Trophoblast cell (in vitro differentiated cells and primary cell): ENCODE measurements around the gene MAML3.

Experiments
- DNase-seq, 2 donors: peaks; one replicate each; pipeline ENCODE4 v3.0.0-alpha.2; 2016
- H2AFZ ChIP-seq: 2 replicates; pipeline ENCODE4 v1.6.1; 2013; ENCODE audit warnings: low read length, moderate library complexity, mild to moderate bottlenecking; ENCODE audit not compliant: insufficient read depth, poor library complexity
- H2AK5ac ChIP-seq: 2 replicates; pipeline ENCODE4 v1.6.1; 2013; ENCODE audit warnings: mild to moderate bottlenecking, low read length
- H2BK120ac ChIP-seq: 2 replicates; pipeline ENCODE4 v1.6.1; 2013; ENCODE audit warnings: low read length, mild to moderate bottlenecking, moderate library complexity; ENCODE audit not compliant: insufficient read depth, poor library complexity
- H2BK12ac ChIP-seq: 2 replicates; pipeline ENCODE4 v1.6.1; 2013; ENCODE audit warnings: mild to moderate bottlenecking, low read length, moderate library complexity
- H2BK5ac ChIP-seq: 2 replicates; pipeline ENCODE4 v1.6.1; 2013; ENCODE audit warnings: low read length, low read depth, moderate library complexity, mild to moderate bottlenecking; ENCODE audit not compliant: poor library complexity
- H3K14ac ChIP-seq: 2 replicates; pipeline ENCODE4 v1.6.1; 2013; ENCODE audit warnings: mild to moderate bottlenecking, low read length
- H3K18ac ChIP-seq: 2 replicates; pipeline ENCODE4 v1.6.1; 2013; ENCODE audit warnings: mild to moderate bottlenecking, low read length
- H3K23ac ChIP-seq: 2 replicates; pipeline ENCODE4 v1.6.1; 2013; ENCODE audit warnings: low read length
- H3K27ac ChIP-seq: 2 replicates; pipeline ENCODE4 v1.5.1; 2013; ENCODE audit warnings: low read depth, mild to moderate bottlenecking, inconsistent platforms, low read length, moderate library complexity
- H3K27me3 ChIP-seq: 2 replicates; pipeline ENCODE4 v1.6.1; 2013; ENCODE audit warnings: inconsistent platforms, mild to moderate bottlenecking, low read length, moderate library complexity; ENCODE audit not compliant: insufficient read depth
- H3K36me3 ChIP-seq, 2 experiments: 1 replicate in 1 of 2; 2 replicates in 1 of 2; pipeline ENCODE4 v1.6.1; 2013; ENCODE audit warnings: low read length in 2 of 2, mild to moderate bottlenecking in 2 of 2, moderate library complexity in 1 of 2; ENCODE audit not compliant: insufficient read depth in 2 of 2, control insufficient read depth in 1 of 2
- H3K4ac ChIP-seq: 2 replicates; pipeline ENCODE4 v1.6.1; 2013; ENCODE audit warnings: low read depth, mild to moderate bottlenecking, low read length, moderate library complexity
- H3K4me1 ChIP-seq, 2 experiments: 1 replicate in 1 of 2; 2 replicates in 1 of 2; pipeline ENCODE4 v1.6.1; 2013; ENCODE audit warnings: low read length in 2 of 2, mild to moderate bottlenecking in 2 of 2, moderate library complexity in 1 of 2; ENCODE audit not compliant: insufficient read depth in 2 of 2, control insufficient read depth in 1 of 2
- H3K4me2 ChIP-seq: 2 replicates; pipeline ENCODE4 v1.6.1; 2013; ENCODE audit warnings: inconsistent platforms, mild to moderate bottlenecking, low read length, moderate library complexity
- H3K4me3 ChIP-seq: 2 replicates; pipeline ENCODE4 v1.5.1; 2013; ENCODE audit warnings: mild to moderate bottlenecking, low read depth, low read length, inconsistent platforms
- H3K79me1 ChIP-seq: one replicate; pipeline ENCODE4 v1.6.1; 2013; ENCODE audit warnings: low read length
- H3K79me2 ChIP-seq: 2 replicates; pipeline ENCODE4 v1.6.1; 2013; ENCODE audit warnings: low read length, mild to moderate bottlenecking; ENCODE audit not compliant: control insufficient read depth, insufficient read depth, poor library complexity
- H3K9ac ChIP-seq: 2 replicates; pipeline ENCODE4 v1.6.1; 2013; ENCODE audit warnings: mild to moderate bottlenecking, low read length
- H3K9me3 ChIP-seq: 2 replicates; pipeline ENCODE4 v1.6.1; 2013; ENCODE audit warnings: low read depth, mild to moderate bottlenecking, control low read depth, inconsistent platforms, low read length; ENCODE audit not compliant: insufficient read depth
- H4K12ac ChIP-seq: 2 replicates; pipeline ENCODE4 v1.6.1; 2013; ENCODE audit warnings: low read depth, mild to moderate bottlenecking, low read length, moderate library complexity
- H4K8ac ChIP-seq: 2 replicates; pipeline ENCODE4 v1.6.1; 2013; ENCODE audit warnings: low read depth, mild to moderate bottlenecking, low read length, moderate library complexity
- H4K91ac ChIP-seq: one replicate; pipeline ENCODE4 v1.6.1; 2013; ENCODE audit warnings: low read depth, mild to moderate bottlenecking, low read length, moderate library complexity
- WGBS: extraction: QIAGEN DNeasy Blood & Tissue Kit; methylation state at CpG from one replicate; pipeline ENCODE4 v1.1.7; 2013; ENCODE audit warnings: missing lambda C conversion rate; ENCODE audit not compliant: insufficient read length, insufficient coverage; ENCODE audit errors: extremely low coverage; 5-methylcytosine and 5-hydroxymethylcytosine counted together

The MAML3 gene

GRCh38 chr4:140049024-140049848, 104.7 kb downstream of the MAML3 start:
- no peak overlapping the region for H3K14ac ChIP-seq
- peak overlapping the region; percentile 69 for H3K4me2 ChIP-seq
- H3K79me2 ChIP-seq = peaks cover 6% of the 10 kb centered on the region
- H3K4me3 ChIP-seq = no peak overlapping the region
- peak overlapping the region; percentile 35 for H3K27ac ChIP-seq
- no peak overlapping the region for H2BK12ac ChIP-seq
- peak overlapping the region; percentile 12 for H2BK5ac ChIP-seq
- no peak overlapping the region for H2BK120ac ChIP-seq
- no peak overlapping the region for H2AFZ ChIP-seq
- no peaks in the 10 kb centered on the region for H3K36me3 ChIP-seq
- H3K23ac ChIP-seq = no peak overlapping the region
- no peak overlapping the region for H4K8ac ChIP-seq
- H4K91ac ChIP-seq = no peak overlapping the region
- peak; percentile 37 to 59 for DNase-seq
- H4K12ac ChIP-seq = no peak overlapping the region
- no peak overlapping the region for H3K18ac ChIP-seq
- H3K9me3 ChIP-seq = no peaks in the 10 kb centered on the region
- H3K9ac ChIP-seq = no peak overlapping the region
- H3K27me3 ChIP-seq = no peaks in the 10 kb centered on the region
- H3K4me1 ChIP-seq = peaks cover 15 to 33% of the 10 kb centered on the region in 2 experiments
- H2AK5ac ChIP-seq = no peak overlapping the region
- no peak overlapping the region for H3K4ac ChIP-seq
- WGBS = no CpG with 5 or more reads among the region's 13 CpGs
- H3K79me1 ChIP-seq = peaks cover 17% of the 10 kb centered on the region

DNA sequence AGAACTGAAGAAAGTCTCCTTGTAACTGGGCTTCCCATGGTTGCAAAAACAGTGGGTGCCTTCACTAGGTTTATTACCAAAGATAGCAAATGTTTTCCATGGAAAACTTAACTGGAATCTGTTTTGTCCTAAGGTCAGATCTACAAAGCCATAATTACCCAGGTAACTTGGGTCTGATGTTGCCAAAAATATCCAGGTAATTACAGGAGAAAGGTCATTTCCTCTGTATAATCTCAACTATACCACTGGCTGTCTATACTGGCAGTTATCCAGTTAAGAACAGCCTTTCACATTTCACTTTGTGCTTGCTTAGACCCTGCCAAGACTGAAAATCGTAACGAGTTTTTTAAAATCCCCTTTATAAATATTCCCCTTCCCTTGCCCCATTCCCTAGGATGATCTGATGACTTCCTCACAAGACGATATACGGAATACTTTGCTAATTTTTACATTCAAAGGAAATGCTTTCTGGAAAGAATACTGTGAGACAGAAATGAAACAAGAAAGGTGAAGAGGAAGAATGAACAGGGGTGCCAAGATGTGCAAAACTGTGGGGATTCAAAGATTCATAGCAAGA, 105.5 kb downstream of the MAML3 start:
- no peak for DNase-seq
- H3K14ac ChIP-seq = no peak overlapping the region
- H3K79me2 ChIP-seq = peaks cover 6% of the 10 kb centered on the region
- H3K9ac ChIP-seq = no peak overlapping the region
- peak overlapping the region; percentile 12 for H2BK5ac ChIP-seq
- H4K12ac ChIP-seq = no peak overlapping the region
- H3K4me1 ChIP-seq = peaks cover 15 to 33% of the 10 kb centered on the region in 2 experiments
- no peak overlapping the region for H2AFZ ChIP-seq
- no peak overlapping the region for H3K4me3 ChIP-seq
- no peak overlapping the region for H3K18ac ChIP-seq
- H3K79me1 ChIP-seq = peaks cover 14% of the 10 kb centered on the region
- H2AK5ac ChIP-seq = no peak overlapping the region
- no peak overlapping the region for H3K23ac ChIP-seq
- peak overlapping the region; percentile 69 for H3K4me2 ChIP-seq
- H3K36me3 ChIP-seq = no peaks in the 10 kb centered on the region
- H2BK120ac ChIP-seq = no peak overlapping the region
- no CpG with 5 or more reads among the region's 4 CpGs for WGBS
- no peak overlapping the region for H4K91ac ChIP-seq
- H3K27me3 ChIP-seq = no peaks in the 10 kb centered on the region
- H3K27ac ChIP-seq = peak overlapping the region; percentile 35
- no peak overlapping the region for H2BK12ac ChIP-seq
- H3K4ac ChIP-seq = no peak overlapping the region
- no peak overlapping the region for H4K8ac ChIP-seq
- no peaks in the 10 kb centered on the region for H3K9me3 ChIP-seq

GRCh38 chr4:140047786-140048185, 106.2 kb downstream of the MAML3 start:
- Histone ChIP-seq H3K4me3 (no peak overlapping the region), H3K79me2 (peaks cover 6% of the 10 kb centered on the region), H2BK120ac (peak overlapping the region; percentile 37), H3K9ac (no peak overlapping the region), H3K4me2 (peak overlapping the region; percentile 14), H3K23ac (no peak overlapping the region), H2BK12ac (peak overlapping the region; percentile 80), H3K18ac (peak overlapping the region; percentile 73), H3K14ac (peak overlapping the region; percentile 58), H3K4me1 (peaks cover 11 to 28% of the 10 kb centered on the region in 2 experiments), H4K91ac (peak overlapping the region; percentile 80), H2AK5ac (peak overlapping the region; percentile 61), H4K12ac (no peak overlapping the region), H2AFZ (no peak overlapping the region), H3K9me3 (no peaks in the 10 kb centered on the region), H4K8ac (peak overlapping the region; percentile 30), H3K27ac (no peak overlapping the region), H3K27me3 (no peaks in the 10 kb centered on the region), H3K4ac (no peak overlapping the region), H3K36me3 (no peaks in the 10 kb centered on the region), H2BK5ac (peak overlapping the region; percentile 48), H3K79me1 (peaks cover 12% of the 10 kb centered on the region)
- no peak for DNase-seq
- no CpG with 5 or more reads among the region's 5 CpGs for WGBS

- Histone ChIP-seq H3K4ac (peak overlapping the region; percentile 22), H3K9me3 (no peaks in the 10 kb centered on the region), H2AK5ac (peak overlapping the region; percentile 17), H4K8ac (peak overlapping the region; percentile 30), H3K36me3 (no peaks in the 10 kb centered on the region), H2BK12ac (peak overlapping the region; percentile 80), H3K23ac (no peak overlapping the region), H2BK5ac (peak overlapping the region; percentile 48), H3K79me1 (peaks cover 10% of the 10 kb centered on the region), H3K18ac (peak overlapping the region; percentile 73), H3K4me1 (peaks cover 11 to 28% of the 10 kb centered on the region in 2 experiments), H3K9ac (no peak overlapping the region), H4K12ac (no peak overlapping the region), H3K4me2 (peak overlapping the region; percentile 14), H2AFZ (peak overlapping the region; percentile 35), H3K4me3 (no peak overlapping the region), H3K14ac (peak overlapping the region; percentile 62), H3K79me2 (peaks cover 6% of the 10 kb centered on the region), H3K27me3 (no peaks in the 10 kb centered on the region), H2BK120ac (peak overlapping the region; percentile 37), H4K91ac (peak overlapping the region; percentile 80), H3K27ac (peak overlapping the region; percentile 24)
- no CpG with 5 or more reads among the region's 17 CpGs for WGBS
- peak; percentile 93 to 94 for DNase-seq
These were observed 106.9 kb downstream of the MAML3 start for GRCh38 chr4:140047017-140047640.
